ENCODE measurements around the gene MTA3.

The MTA3 gene

GRCh38 chr2:42791606-42792005 is 223.2 kb downstream of the MTA3 start:
- DNase-seq: no peak

DNA sequence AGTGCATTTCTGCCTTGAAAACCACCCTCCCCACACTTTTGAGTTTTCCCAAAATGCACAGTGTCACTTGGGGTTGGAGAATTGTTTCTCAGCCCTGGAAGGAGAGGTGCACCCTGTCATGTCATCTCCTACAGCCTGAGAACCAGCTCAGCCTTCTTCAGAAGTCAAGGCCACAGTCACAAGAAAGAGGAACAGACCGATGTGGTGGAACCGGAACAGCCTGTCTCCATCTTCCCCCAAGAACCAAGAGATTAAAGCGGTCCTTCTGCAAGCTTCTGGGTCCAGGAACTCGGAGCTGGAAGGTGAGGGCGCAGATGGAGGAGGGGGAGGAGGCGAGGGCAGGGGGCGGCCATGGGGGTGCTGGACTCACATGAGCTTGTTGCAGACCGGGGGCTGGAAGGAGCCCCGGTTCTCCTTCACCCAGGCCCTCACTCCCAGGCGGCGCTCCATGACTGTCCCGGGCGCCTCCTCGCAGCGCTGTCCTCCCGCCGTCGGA is 223.7 kb downstream of the MTA3 start:
- no peak for DNase-seq

GRCh38 chr2:42792583-42793333 is 224.3 kb downstream of the MTA3 start, which contains the start of gene HAAO:
HAAO (minus strand) TSS chr2:42792583; CDS start chr2:42792536, 47 bp downstream.
- peak; percentile 84 for DNase-seq

DNA sequence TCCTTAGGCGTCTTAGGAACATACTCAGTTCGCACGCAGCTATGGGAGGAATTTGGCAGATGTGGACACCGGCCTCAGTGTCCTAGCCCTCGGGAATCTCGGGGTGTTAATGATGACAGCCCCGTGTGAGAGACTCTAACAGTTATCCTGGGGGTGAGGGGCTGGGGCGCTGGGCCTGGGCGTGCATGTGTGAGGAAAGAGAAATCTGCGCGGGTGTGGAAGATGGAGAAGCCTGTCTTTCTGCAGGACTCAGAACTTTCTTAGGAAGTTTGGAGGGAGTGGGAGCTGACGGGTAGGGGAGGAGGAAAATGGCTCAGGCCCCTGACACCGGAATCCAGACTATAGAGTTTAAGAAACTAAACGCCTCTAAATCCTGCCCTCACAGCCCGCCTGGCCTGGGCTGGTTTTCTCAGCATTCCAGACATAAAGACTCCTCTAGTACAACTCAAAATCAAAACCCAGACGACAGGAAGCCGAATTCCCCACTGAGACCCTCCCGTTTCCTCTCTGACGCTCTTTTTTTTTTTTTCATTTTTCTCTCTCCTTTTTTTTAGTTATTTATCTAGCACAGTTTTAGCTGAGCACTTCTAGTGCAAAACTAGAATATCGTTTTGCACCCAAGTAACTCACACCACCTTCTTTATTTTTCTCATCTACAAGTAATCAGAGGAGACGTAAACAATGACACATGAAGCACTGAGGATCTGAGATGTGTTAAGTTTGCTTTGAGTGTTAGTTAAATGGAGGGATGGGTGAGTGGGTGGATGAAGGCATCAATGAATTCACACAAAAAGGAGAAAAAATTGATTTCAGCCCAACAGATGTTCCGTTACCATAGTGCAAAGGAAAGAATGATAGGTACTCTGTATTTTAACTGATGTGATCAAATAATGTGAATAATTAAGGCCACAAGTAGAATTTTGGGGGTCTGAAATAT is 225.2 kb downstream of the MTA3 start:
- no peak for DNase-seq

GRCh38 chr2:42794271-42795046 is 226.0 kb downstream of the MTA3 start:
- peak; percentile 44 for DNase-seq

- DNase-seq: no peak
Measured at GRCh38 chr2:42795275-42795674, 226.8 kb downstream of the MTA3 start.

- no peak for DNase-seq
Measured at GRCh38 chr2:42795841-42796301, 227.4 kb downstream of the MTA3 start.

GRCh38 chr2:42796427-42797248 is 228.2 kb downstream of the MTA3 start:
- DNase-seq: no peak

DNA sequence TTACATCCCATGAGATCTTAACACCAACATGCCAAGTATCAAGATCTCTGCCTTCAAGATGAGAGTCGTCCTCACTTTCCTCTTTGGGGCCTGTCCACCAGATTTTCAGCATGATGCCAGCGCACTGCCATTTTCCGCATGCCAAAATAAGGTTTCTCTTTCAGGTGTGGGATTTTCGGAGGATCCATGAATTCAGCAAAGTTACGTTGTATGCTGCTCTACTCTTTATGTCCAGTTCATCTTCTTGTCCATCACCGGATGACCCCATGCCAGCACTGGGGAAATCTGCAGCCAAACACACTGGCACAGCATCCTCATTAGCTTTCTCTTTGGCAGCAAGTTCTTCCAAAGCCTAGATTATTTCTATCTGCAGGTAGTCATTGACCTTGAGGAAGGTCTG is 228.8 kb downstream of the MTA3 start:
- DNase-seq: no peak

GRCh38 chr2:42799881-42800280 is 231.4 kb downstream of the MTA3 start:
- no peak for DNase-seq

GRCh38 chr2:42800461-42800962 is 232.1 kb downstream of the MTA3 start:
- DNase-seq: no peak

GRCh38 chr2:42800981-42801380 is 232.5 kb downstream of the MTA3 start:
- DNase-seq: no peak

DNA sequence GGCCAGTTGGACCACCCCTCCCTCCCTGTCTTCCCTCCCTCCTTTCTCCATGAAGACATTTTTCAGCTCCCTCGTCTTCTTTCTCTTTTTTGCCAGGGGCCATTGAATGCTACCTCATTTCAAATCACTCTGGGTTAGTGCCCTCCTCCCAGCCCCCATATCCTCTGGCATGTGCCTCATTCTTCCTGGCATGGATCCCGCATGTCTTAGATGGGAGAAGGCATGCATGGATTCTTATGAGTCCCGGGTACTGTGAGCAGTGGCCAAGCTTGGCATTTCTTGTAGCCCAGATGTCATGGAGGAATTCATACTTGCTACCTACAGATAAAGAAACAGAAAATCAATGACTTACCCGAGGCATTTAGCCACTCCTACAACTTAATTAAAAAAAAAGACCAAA is 232.9 kb downstream of the MTA3 start:
- no peak for DNase-seq

- DNase-seq: no peak
Measured at GRCh38 chr2:42802150-42802549, 233.7 kb downstream of the MTA3 start.

- DNase-seq: no peak
Measured at GRCh38 chr2:42804338-42804737, 235.9 kb downstream of the MTA3 start.

DNA sequence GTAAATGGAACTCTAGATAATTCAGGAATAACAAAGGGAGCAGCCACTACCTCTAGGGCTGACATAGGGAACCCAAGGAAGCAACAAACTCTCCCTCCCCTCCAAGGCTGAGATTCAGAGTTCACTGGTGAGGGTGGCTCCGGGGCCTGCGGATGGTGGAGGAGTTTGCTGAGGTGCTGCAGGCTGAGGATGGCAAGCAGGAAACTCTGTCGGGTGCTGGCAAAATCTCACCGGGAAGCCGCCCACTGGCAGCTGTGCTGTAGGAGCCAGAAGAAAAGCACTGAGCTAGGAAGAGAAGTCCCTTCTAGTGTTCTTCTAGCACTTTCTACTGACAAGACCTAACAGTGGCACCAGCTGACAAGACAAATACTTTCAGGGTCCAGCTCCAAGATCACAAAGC is 236.5 kb downstream of the MTA3 start:
- no peak for DNase-seq

All from retina (tissue), 1 donor.